Esophagus (tissue), 2 donors: ENCODE results near the gene FXYD3. TPM values are rescaled to one million over a fixed set of nuclear protein-coding genes. Genes with fewer than 3 reads are reported as not detected.
"Not testable (repeated sequence)": the region's sequence is repeated elsewhere in the genome, so short reads cannot be mapped to it uniquely, and the experiment has no call there.

Experiments
- H3K27ac ChIP-seq, 2 donors: one replicate each; pipeline ENCODE4 v1.5.1; 2013; ENCODE audit warnings: low read depth in 2 of 2, mild to moderate bottlenecking in 2 of 2, inconsistent platforms in 1 of 2, low read length in 1 of 2, moderate library complexity in 1 of 2
- H3K27me3 ChIP-seq, 2 donors: one replicate each; pipeline ENCODE4 v1.6.1; 2013; ENCODE audit warnings: low read length in 2 of 2, control low read depth in 1 of 2, mild to moderate bottlenecking in 1 of 2; ENCODE audit not compliant: insufficient read depth in 2 of 2, control insufficient read depth in 1 of 2
- H3K36me3 ChIP-seq, 2 donors: one replicate each; pipeline ENCODE4 v1.6.1; 2013; ENCODE audit warnings: low read length in 1 of 2; ENCODE audit not compliant: control insufficient read depth in 2 of 2, insufficient read depth in 2 of 2
- H3K4me1 ChIP-seq, 2 donors: one replicate each; pipeline ENCODE4 v1.6.1; 2013; ENCODE audit warnings: low read length in 1 of 2; ENCODE audit not compliant: control insufficient read depth in 2 of 2, insufficient read depth in 2 of 2
- H3K4me3 ChIP-seq, 2 donors: one replicate each; pipeline ENCODE4 v1.5.1; 2013; ENCODE audit warnings: low read length in 2 of 2, mild to moderate bottlenecking in 2 of 2, low read depth in 1 of 2, moderate library complexity in 1 of 2
- H3K9me3 ChIP-seq, 2 donors: one replicate each; pipeline ENCODE4 v1.6.1; 2013; ENCODE audit warnings: mild to moderate bottlenecking in 2 of 2, low read depth in 1 of 2, low read length in 1 of 2, moderate library complexity in 1 of 2; ENCODE audit not compliant: control insufficient read depth in 2 of 2, insufficient read depth in 1 of 2
- WGBS, 2 donors: extraction: QIAGEN DNeasy Blood & Tissue Kit; methylation state at CpG; one replicate each; pipeline ENCODE4 v1.1.7; 2013; 5-methylcytosine and 5-hydroxymethylcytosine counted together
- polyA plus RNA-seq, 2 donors: library from polyadenylated mRNA; stranded (reverse); fragments of 200-250 nt; gene quantifications; one replicate each; pipeline ENCODE4 v1.2.3, GENCODE V29; 2013
- donor health status: healthy with polysubstance abuse.
- donor health status: Bipolar disorder and iron deficiency.

The FXYD3 gene
- polyA plus RNA-seq, 2 donors, result 630 to 697 TPM

GRCh38 chr19:35101949-35102348 lies 13.7 kb upstream of the FXYD3 start:
- not testable (repeated sequence) for H3K27ac ChIP-seq, H3K4me3 ChIP-seq, H3K9me3 ChIP-seq, H3K27me3 ChIP-seq, H3K36me3 ChIP-seq
- WGBS, 2 donors, result 85 to 88% methylated on average over 10 of the region's 10 CpGs
- H3K4me1 ChIP-seq, result peaks cover 3 to 11% of the 10 kb centered on the region in 2 donors

GRCh38 chr19:35103614-35104013 lies 12.0 kb upstream of the FXYD3 start:
- 78% methylated on average over 10 of the region's 10 CpGs for WGBS, 2 donors
- not testable (repeated sequence) for H3K36me3 ChIP-seq, H3K4me3 ChIP-seq, H3K27ac ChIP-seq, H3K9me3 ChIP-seq, H3K27me3 ChIP-seq
- peaks cover under 1 to 12% of the 10 kb centered on the region in 2 donors for H3K4me1 ChIP-seq

- 87 to 88% methylated on average over 11 of the region's 11 CpGs for WGBS, 2 donors
- Histone ChIP-seq H3K4me3 (no peak overlapping the region), H3K9me3 (peaks cover 0 to 2% of the 10 kb centered on the region in 2 donors), H3K27me3 (no peaks in the 10 kb centered on the region), H3K27ac (no peak overlapping the region), H3K36me3 (no peaks in the 10 kb centered on the region), H3K4me1 (peaks cover 0 to 10% of the 10 kb centered on the region in 2 donors)
Measured at GRCh38 chr19:35104361-35104760, 11.3 kb upstream of the FXYD3 start.

- Histone ChIP-seq H3K27ac (no peak overlapping the region), H3K27me3 (no peaks in the 10 kb centered on the region), H3K9me3 (peaks cover 0 to 2% of the 10 kb centered on the region in 2 donors), H3K4me3 (no peak overlapping the region), H3K36me3 (no peaks in the 10 kb centered on the region), H3K4me1 (peaks cover 0 to 15% of the 10 kb centered on the region in 2 donors)
- 85 to 89% methylated on average over 6 of the region's 6 CpGs for WGBS, 2 donors
Measured at GRCh38 chr19:35105047-35105410, 10.6 kb upstream of the FXYD3 start.

- H3K27ac ChIP-seq, result no peak overlapping the region
- no peak overlapping the region for H3K4me3 ChIP-seq
- H3K9me3 ChIP-seq, result peaks cover 0 to 2% of the 10 kb centered on the region in 2 donors
- peaks cover 0 to 15% of the 10 kb centered on the region in 2 donors for H3K4me1 ChIP-seq
- WGBS, 2 donors, result 86 to 87% methylated on average over 30 of the region's 30 CpGs
- no peaks in the 10 kb centered on the region for H3K27me3 ChIP-seq
- H3K36me3 ChIP-seq, result no peaks in the 10 kb centered on the region
Measured at GRCh38 chr19:35105411-35106290, 10.0 kb upstream of the FXYD3 start.

- Histone ChIP-seq H3K9me3 (peaks cover 0 to 2% of the 10 kb centered on the region in 2 donors), H3K4me3 (no peak overlapping the region), H3K27ac (no peak overlapping the region), H3K4me1 (peaks cover 0 to 15% of the 10 kb centered on the region in 2 donors), H3K36me3 (no peaks in the 10 kb centered on the region), H3K27me3 (no peaks in the 10 kb centered on the region)
- WGBS, 2 donors, result 81 to 93% methylated on average over 9 of the region's 9 CpGs
Measured at GRCh38 chr19:35106291-35106583, 9.4 kb upstream of the FXYD3 start.

- Histone ChIP-seq H3K4me1 (peaks cover 0 to 15% of the 10 kb centered on the region in 2 donors), H3K9me3 (peaks cover 0 to 2% of the 10 kb centered on the region in 2 donors), H3K27me3 (no peaks in the 10 kb centered on the region), H3K4me3 (no peak overlapping the region), H3K36me3 (no peaks in the 10 kb centered on the region), H3K27ac (peak overlapping the region; percentile 43 to 69)
- 26 to 34% methylated on average over 2 of the region's 2 CpGs for WGBS, 2 donors
Measured at GRCh38 chr19:35106898-35107541, 8.6 kb upstream of the FXYD3 start.

- Histone ChIP-seq H3K4me1 (peaks cover 0 to 15% of the 10 kb centered on the region in 2 donors), H3K27ac (peak overlapping the region; percentile 43 to 69), H3K27me3 (no peaks in the 10 kb centered on the region), H3K4me3 (no peak overlapping the region), H3K36me3 (no peaks in the 10 kb centered on the region), H3K9me3 (peaks cover 0 to 2% of the 10 kb centered on the region in 2 donors)
- WGBS, 2 donors, result 15 to 27% methylated on average over 5 of the region's 5 CpGs
Measured at GRCh38 chr19:35107545-35107944, 8.1 kb upstream of the FXYD3 start.

- Histone ChIP-seq H3K27me3 (no peaks in the 10 kb centered on the region), H3K4me1 (peaks cover 3 to 18% of the 10 kb centered on the region in 2 donors), H3K9me3 (peaks cover 0 to 2% of the 10 kb centered on the region in 2 donors), H3K4me3 (no peak overlapping the region), H3K36me3 (no peaks in the 10 kb centered on the region), H3K27ac (peak overlapping the region; percentile 19 to 79)
- 80 to 84% methylated on average over 11 of the region's 11 CpGs for WGBS, 2 donors
Measured at GRCh38 chr19:35108730-35109129, 6.9 kb upstream of the FXYD3 start.
